GM19043 (cell line): Measurements from ENCODE around the gene SIGLEC7.
"Not testable (repeated sequence)": the region's sequence is repeated elsewhere in the genome, so short reads cannot be mapped to it uniquely, and the experiment has no call there.

Source experiments
- ATAC-seq: cut with Tn5 transposase; IDR thresholded peaks from one replicate; pipeline ENCODE4 v1.9.1; 2021; ENCODE audit warnings: low read depth; ENCODE audit not compliant: unreplicated experiment

SIGLEC7 gene

DNA sequence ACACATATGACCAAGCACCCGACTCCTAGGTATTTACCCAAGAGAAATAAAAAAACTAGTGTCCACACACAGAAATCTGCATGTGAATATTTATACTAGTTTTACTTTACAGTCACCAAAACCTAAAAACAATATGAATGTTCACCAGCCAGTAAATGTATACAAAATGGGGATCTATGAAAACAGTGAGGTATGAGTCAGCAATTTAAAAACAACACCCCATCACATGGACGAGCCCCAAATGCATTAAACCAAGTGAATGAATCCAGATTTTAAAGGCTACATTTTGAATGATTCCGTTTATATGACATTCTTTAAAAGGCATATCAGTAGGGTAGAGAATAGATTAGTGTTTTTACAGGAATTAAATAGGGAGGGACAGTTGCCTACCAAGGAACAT is 22.1 kb downstream of the SIGLEC7 start:
- ATAC-seq: no peak

DNA sequence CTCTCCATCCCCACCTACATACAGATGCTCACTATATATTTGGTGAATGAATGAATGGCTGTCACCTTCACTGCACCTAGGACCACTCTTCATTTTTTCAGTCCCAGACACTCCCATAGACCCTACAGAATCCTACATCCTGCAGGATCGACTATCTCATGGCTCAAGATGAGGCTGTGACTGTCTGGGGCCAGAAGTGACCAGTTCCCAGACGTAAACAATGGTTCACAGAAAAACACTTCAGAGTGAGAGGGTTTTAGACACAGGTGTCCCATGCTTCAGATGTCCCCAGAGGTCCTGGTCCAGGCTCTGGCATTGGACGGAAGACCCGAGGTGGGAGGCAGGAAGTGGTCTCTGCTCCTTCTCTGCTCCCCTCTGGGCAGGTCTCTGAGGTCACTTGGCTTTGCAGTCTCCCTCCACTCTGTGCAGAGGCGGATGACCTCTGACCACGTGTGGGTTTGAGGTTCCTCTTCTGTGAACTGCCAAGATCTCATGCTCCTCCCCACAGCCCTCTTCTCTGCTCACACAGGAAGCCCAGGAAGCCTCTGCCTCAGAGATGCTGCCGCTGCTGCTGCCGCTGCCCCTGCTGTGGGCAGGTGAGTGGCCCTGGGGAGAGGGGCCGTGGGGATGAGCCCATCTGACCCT is 24.9 kb downstream of the SIGLEC7 start:
- no peak for ATAC-seq

DNA sequence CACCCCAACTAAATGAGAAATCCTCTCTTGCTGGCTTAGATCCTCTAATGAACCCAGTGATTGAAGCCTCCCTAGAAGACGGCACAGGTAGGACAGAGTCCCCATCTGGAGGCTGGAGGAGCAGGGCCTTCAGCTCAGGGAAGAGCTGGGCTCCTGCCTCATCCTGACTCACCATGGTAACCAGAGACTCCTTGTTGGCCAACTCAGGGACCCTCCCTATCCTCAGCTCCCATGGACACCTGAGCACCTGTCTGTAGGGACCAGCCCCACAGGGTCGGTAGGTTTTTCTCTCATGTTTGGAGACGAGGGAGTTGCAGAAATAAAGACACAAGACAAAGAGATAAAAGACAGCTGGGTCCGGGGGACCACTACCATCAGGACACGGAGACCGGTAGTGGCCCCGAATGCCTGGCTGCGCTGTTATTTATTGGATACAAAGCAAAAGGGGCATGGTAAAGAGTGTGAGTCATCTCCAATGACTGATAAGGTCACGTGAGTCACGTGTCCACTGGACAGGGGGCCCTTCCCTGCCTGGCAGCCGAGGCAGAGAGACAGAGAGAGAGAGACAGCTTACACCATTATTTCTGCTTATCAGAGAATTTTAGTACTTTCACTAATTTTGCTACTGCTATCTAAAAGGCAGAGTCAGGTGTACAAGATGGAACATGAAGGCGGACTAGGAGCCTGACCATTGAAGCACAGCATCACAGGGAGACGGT is 26.6 kb downstream of the SIGLEC7 start:
- no peak for ATAC-seq

DNA sequence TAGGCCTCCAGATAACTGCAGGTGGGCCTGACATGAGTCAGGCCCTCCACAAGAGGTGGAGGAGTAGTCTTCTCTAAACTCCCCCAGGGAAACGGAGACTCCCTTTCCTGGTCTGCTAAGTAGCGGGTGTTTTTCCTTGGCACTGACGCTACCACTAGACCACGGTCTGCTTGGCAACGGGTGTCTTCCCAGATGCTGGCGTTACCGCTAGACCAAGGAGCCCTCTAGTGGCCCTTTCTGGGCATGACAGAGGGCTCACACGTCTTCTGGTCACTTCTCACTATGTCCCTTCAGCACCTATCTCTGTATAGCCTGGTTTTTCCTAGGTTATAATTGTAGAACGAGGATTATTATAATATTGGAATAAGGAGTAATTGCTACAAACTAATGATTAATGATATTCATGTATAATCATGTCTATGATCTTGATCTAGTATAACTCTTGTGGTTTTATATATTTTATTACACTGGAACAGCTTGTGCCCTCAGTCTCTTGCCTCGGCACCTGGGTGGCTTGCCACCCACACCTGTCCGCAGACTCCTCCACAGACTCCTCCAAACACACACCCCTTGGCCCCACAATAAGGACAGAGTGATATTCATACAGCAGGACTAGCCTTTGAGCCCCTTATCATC is 27.3 kb downstream of the SIGLEC7 start:
- not testable (repeated sequence) for ATAC-seq

DNA sequence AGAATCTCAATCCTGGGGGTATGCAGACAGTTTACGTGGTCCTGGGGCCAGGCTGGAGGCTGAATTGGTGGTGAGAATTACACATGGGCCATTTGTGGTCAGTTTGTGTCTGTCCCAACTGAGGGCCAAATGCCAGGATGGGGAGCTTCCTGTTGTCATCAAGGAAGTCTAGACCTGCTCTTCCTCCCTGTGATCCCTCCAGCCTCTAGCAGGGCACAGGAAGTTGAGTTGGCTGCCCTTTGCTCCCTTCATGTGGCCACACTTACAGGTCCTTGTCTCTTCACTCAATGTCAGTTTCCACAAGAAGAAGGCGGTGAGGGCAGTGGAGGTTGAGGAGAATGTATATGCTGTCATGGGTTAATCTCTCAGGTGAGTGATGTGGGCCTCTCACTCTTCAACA is 30.1 kb downstream of the SIGLEC7 start:
- ATAC-seq: no peak

DNA sequence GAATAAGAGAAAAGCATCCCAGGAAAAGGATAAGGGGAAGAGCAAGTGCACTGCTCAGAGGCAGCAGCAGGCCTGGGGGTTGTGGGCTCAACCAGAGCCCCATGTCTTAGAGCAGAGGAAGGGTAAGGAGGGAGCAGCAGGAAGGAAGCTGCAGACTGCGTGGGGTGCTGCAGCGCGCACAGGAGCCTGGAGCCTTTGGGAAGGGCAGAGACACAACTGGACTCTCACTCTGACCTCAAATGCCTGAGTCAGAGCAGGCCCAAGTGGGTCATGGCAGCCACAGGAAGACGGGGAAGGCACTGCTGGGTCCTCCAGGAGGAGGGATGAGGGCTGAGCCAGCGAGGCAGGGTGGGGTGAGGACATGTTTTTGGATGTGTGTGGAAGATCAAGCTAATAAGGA is 31.6 kb downstream of the SIGLEC7 start:
- no peak for ATAC-seq

DNA sequence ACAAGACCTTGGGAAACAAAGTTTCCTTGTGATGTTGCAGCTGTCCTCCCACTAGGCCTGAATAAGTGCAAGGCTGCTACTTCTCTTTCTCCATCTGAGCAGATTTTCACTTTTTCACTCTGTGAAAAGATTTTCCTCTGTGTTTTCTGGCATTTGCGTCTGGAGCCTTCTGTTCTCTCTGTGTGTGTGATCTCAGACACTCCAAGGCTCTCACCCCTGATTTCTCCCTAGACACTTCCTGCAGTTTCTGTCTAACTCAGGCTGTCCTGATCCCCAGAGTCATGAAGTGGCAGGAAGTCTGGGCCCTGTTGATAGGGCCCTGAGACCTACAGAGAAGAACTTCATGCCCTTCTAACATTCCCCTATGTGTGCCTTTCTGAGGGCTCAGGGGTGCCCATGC is 37.2 kb downstream of the SIGLEC7 start:
- no peak for ATAC-seq

DNA sequence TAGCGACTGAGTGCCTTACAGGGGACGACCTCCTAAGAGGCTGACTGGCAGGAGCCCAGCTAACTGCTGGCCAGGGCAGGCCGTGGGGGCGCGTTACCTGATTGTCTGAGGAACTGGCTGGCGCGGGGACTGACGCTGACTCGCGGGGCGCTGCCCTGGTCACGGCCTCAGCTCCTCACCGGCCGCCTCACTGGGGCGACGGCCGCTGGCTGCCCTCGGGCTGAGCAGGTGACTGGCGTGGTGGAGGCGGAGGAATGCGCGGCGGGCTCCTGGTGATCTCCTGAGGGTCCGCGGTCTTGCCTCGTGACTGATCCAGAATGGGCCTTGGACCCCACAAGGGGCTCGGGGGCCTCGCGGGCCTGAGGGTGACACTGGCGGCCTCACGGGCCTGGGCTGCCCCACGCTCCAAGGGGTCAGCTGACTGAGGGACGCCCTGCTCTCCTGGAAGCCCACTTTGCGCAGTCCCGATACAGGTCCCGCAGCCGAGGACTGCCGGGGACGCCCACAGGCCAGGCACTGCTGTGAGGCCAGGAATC is 39.3 kb downstream of the SIGLEC7 start:
- no peak for ATAC-seq

DNA sequence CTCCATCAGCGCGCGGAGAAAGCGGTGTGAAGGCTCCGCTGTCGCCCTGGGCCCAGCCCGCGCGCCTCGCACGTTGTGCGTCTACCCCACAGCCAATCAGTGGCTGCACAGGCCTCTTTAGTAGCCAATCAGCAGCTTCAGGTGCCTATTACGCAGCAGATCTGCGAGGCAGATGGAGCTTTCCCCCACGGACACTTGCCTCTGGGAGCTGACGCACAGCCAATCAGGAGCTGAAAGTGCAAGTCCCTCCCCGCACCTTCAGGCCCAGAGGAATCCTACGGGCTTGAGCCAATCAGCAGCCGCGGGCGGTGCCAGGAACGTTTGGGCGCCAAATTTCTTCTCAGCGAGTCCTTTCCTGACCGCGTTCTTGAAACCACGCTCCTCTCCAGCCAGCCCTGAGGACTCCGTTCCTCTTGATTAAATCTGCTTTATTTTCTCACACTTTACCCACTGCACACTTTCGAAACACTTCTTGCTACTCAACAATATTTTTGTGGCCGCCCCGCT is 39.9 kb downstream of the SIGLEC7 start:
- ATAC-seq: no peak

DNA sequence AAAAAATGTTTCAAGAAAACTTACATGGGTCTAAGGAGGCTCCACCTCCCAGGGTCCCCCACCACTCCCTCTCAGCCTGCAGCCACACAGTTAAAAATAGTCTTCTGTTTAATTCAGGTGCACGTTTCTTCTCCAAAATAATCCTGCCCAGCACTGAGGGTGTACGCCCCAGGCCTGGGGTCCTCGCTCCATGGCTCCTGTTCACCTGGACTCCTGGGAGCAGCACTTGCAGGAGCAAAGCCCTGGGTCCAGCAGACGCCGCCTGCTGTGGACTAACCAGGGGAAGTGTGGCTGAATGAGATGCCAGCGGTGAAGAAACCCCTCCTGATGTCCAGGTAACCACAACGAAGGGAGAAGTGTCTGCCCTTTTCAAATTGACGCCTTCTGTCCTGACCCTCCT is 41.5 kb downstream of the SIGLEC7 start:
- ATAC-seq: no peak

DNA sequence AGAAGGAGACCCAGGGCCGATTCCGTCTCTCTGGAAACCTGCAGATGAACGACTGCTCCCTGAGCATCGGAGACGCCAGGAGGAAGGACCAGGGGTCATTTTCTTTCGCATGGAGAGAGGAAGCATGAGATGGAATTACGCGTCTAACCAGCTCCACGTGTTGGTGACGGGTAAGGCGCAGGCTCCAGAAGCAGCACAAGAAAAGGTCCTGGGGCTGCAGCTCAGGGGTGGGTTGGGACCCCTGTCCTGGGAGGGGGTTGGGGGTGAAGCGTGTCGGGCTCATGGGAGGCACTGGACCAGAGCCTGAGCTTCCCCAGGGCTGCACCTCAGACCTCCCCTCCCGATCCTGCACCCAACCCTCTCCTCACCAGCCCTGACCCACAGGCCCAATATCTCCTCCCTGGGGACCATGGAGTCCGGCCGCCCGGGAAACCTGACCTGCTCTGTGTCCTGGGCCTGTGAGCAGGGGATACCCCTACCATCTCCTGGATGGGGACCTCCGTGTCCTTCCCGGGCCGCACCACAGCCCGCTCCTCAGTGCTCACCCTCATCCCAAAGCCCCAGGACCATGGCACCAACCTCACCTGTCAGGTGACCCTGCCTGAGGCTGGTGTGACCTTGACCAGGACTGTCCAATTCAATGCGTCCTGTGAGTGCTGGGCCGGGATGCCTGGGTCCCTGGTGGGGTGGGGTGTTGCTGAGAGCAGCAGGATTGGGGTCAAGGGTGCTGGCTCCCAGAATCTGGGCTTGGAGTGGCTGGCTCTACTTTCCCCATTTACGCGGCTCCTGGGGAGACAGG is 43.2 kb downstream of the SIGLEC7 start:
- ATAC-seq: no peak

DNA sequence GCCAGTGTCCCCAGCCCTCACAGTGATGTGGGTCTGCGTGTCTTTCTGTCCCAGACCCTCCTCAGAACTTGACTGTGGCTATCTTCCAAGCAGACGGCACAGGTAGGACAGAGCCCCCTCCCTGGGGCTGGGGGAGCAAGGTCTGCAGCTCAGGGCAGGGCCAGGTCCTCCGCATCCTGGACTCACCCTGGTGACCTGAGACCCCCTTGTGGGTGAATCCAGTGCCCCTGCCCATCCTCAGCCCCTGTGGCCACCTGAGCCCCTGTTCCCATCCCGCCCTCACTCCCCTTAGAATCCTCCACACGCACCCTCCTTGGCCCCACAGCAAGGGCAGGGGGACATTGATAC is 43.7 kb downstream of the SIGLEC7 start:
- no peak for ATAC-seq

DNA sequence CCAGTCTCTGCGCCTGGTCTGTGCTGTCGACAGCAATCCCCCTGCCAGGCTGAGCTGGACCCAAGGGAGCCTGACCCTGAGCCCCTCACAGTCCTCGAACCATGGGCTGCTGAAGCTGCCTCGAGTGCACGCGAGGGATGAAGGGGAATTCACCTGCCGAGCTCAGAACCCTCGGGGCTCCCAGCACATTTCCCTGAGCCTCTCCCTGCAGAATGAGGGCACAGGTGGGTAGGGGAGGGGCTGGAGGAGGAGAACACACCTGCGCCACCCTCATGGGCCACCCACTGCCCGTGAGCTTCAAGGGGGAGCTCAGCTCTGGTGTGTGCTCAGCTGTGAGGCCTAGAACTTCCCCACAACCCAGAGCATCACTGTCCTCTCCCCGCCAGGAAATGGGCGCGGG is 44.2 kb downstream of the SIGLEC7 start:
- ATAC-seq: no peak

DNA sequence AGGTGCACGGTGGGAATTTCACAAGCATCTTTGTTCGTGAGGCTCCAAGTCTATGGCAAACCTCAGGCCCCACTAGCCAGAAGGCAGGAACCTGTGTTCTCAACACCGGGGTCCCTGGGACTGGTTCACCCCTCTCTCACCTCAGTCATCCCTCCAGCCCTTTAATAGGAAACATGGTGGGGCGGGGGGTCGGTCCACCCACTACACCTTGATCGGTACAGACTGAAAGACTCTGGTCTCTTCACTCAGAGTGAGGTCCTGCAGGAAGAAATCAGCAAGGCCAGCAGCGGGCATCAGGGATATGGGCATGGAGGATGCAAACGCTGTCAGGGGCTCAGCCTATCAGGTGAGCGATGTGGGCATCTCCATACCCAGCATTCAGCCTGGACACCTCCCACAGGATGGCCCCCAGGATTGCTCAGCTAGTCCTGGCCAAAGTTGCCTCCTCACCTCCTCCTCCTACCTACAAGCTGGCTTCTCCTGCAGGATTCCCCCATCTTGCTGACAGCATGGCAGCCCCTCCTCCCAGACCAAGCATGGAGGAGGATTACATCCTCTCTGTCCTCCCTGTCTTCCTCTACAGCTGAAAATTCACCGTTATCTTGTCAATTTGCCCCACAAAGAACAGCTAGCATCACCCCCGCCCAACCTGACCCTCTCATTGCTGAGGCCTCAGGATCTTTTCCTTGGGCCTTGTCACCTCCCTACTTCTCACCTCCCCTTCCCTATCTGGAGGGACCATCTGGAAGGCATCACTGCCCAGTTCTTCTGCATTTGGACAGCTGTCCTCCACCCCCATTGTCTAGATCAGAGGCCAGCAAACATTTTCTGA is 45.5 kb downstream of the SIGLEC7 start:
- ATAC-seq: no peak

DNA sequence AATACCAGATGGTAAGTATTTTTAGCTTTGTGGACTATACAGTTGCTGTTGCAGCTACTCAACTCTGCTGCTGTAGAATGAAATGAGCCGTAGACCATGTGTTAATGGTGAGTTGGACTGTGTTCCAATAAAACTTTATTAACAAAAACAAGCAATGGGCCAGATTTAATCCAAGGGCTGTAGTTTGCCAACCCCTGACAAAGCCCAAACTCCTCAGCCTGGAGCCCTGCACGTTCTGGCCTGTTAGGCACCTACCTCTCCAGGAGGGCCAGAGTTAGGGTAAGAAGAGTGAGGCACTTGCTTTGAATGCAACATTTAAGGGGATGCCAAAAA is 46.1 kb downstream of the SIGLEC7 start:
- ATAC-seq: no peak

DNA sequence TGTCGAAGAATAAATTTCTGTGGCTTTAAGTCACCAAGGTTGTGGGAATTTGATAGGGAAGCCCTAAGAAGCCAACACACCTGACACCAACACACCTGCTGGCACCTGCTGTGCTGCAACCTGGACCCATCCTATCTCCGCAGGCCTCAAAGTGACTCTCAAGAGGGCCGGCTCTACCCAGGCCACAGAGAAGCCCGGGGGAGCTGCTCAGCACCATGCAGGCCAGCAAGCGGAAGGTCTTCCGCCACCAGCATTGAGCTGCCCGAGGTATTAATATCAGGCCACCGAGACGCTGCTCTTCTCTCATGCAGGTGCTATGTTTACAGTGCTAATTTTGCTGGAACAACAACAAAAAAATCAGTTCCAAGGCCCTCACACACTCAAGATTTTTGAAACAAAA is 50.6 kb downstream of the SIGLEC7 start:
- ATAC-seq: no peak

DNA sequence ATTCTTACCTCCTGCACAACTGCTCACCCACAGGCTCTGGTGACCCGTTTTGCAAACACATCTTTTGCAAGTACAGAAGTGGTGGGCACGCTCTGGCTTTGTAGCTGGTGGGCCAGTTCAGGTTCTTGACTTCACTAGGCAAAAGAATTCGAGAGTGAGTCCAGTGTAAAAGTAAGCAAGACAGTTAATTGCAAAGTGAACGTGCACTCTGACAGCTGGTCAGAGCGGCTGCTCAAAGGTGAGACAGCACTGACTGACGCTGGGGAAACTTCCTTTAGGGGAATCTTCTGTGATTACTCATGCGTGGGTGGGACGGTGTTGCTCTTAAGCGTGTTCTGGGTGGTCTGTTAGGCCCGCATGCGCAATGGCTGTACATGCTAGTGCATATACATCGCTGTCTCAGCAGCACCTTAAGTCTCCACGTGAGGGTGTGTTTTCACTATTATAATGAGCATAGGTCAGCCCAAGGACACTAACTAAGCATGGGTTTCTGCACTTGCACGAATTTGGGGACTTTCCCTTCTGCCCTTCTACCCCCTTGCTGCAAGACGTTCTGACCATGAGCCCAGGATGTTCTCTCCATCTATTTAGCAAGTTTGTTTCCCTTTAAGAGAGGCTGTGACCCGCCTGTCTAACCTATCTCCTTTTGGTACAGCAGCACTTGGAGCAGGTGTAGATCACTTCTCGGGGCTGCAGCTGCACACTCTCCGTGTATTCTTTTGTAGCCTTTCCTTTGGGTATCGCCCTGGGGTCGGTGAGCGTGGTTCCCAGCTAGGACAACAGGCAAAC is 52.6 kb downstream of the SIGLEC7 start:
- no peak for ATAC-seq

DNA sequence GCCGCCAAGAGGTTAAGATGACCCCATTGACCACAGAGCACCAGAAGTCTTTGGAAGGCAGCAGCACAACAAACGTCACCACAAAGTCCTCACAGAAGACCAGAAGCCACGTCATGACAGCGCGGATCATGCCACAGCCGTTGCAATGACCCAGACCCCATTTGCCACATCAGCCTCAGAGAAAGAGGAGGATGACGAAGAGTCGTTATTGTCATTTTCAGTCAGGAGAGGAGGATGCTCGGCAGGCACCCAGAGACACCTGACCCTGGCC is 53.1 kb downstream of the SIGLEC7 start:
- no peak for ATAC-seq

DNA sequence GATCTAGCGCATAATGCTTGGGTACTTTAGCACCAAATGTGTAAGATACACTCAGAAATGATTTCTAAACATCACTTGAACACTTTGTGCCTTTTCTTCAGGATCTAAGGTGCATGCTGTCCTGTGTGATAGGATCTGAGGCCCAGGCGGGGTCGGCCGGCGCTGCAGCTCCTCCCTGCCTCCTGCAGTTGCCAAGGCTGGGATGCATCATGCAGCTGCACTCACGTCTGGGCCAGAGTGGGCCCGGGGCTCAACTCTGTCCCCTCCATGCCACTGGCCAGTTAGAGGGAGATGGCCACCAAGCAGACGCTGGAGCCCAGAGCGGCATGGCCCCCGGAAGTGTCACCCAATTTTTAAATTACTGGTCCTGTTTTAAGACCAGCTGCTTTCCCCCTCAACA is 53.5 kb downstream of the SIGLEC7 start:
- ATAC-seq: no peak

DNA sequence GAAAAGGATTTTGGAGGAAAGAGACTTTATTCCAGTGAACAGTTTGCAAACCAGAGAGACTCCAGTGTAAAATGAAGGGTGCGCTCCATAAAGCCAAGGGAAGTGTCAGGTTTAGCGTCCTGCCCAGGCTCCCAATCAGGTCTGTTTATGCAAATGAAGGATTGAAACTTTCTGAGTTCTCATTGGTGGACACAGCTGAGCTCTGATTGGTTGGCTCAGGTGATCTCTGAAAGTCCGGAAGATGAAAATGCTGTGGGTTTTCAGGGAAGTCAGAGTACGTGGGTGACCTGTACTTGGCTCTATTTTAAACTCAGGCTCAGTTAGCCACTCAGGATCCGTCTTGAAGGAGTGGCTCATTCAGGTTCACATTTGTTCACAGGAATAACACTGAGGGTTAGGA is 54.1 kb downstream of the SIGLEC7 start:
- ATAC-seq: no peak
